Activated T-helper 2 cell treated with anti-CD3 and anti-CD28 coated beads, Interferon-gamma antibody, Interleukin-2, Interleukin-4, amounts not matched to agents 10 μg/mL and 5 μg/mL and 100 μg/mL, durations not matched to agents 14 hours and 24 hours and 36 hours (primary cell): ENCODE results near the gene ERLIN1. TPM values are rescaled to one million over a fixed set of nuclear protein-coding genes. Genes with fewer than 3 reads are reported as not detected.

ENCODE experiments used
- total RNA-seq: library from RNA; stranded (reverse); gene quantifications from 2 replicates; pipeline ENCODE4 v1.2.3, GENCODE V29; 2022

The ERLIN1 gene
- total RNA-seq, 1 donor from 2014 or later, result 19.4 TPM

Other genes with a start within 250 kb of the ERLIN1 start
- 1.0 and 1.2 TPM in 2 replicates for gene DNMBP, start 176.1 kb downstream of the ERLIN1 start, total RNA-seq
- gene CPN1, start 104.2 kb downstream of the ERLIN1 start, total RNA-seq, result not detected in 2 replicates
- gene CHUK, start 43.6 kb upstream of the ERLIN1 start, total RNA-seq, result 31.2 and 33.1 TPM in 2 replicates
- 41.4 and 44.7 TPM in 2 replicates for gene CWF19L1, start 81.6 kb upstream of the ERLIN1 start, total RNA-seq
- 49.1 and 56.3 TPM in 2 replicates for gene BLOC1S2, start 100.7 kb upstream of the ERLIN1 start, total RNA-seq
- not detected in 2 replicates for gene PKD2L1, start 144.2 kb upstream of the ERLIN1 start, total RNA-seq
- 273 and 278 TPM in 2 replicates for gene SCD, start 161.2 kb upstream of the ERLIN1 start, total RNA-seq